PC-3 (cell line): Measurements from ENCODE around the gene AUH.

Experiments used
- EZH2 ChIP-seq: fragments of 300-600 bp; sonication (generic); IDR thresholded peaks from one replicate; pipeline ENCODE4 v1.6.1; 2017; ENCODE audit warnings: antibody characterized with exemption, mild to moderate bottlenecking, low read length; ENCODE audit not compliant: unreplicated experiment
- EZH2phosphoT487 ChIP-seq: fragments of 300-600 bp; sonication (generic); IDR thresholded peaks from 2 replicates; pipeline ENCODE4 v1.6.1; 2018; ENCODE audit warnings: mild to moderate bottlenecking, antibody characterized with exemption, low read length, borderline replicate concordance
- TF ChIP-seq, protein P1 (sequence below): fragments of 300-600 bp; sonication (generic); conservative IDR thresholded peaks from 2 replicates; pipeline ENCODE4 v1.5.1; 2017; ENCODE audit warnings: antibody characterized with exemption, low read depth, mild to moderate bottlenecking, low read length

DNA sequence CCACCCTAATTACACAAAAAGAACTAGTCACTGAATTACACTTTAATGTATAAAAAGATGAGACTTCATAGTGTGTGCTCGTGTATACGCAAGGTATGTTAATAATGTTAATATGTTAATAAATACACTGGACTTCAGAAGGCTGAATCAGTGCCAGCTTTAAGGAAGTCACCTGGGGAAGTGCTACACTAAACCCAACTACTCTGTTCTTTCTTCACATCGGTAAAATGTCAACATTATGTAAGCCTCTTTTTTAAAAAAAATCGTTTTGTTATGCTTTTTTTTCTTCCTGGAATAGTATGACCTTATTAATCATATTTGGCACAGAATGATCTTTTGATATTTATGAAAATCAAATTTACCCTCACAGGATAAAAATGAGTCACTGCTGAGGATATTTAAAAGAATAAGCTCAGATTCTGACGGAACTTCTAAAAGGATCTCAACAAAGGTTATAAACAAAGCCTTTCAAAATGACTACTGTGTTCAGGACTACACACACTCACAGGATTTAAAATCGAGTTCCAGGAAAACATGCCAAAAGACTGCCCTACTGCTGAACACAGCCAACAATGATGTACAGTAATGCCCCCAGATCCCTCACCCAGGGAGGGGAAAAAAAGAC, 75.9 kb downstream of the AUH start:
- TF ChIP-seq, protein P1, sequence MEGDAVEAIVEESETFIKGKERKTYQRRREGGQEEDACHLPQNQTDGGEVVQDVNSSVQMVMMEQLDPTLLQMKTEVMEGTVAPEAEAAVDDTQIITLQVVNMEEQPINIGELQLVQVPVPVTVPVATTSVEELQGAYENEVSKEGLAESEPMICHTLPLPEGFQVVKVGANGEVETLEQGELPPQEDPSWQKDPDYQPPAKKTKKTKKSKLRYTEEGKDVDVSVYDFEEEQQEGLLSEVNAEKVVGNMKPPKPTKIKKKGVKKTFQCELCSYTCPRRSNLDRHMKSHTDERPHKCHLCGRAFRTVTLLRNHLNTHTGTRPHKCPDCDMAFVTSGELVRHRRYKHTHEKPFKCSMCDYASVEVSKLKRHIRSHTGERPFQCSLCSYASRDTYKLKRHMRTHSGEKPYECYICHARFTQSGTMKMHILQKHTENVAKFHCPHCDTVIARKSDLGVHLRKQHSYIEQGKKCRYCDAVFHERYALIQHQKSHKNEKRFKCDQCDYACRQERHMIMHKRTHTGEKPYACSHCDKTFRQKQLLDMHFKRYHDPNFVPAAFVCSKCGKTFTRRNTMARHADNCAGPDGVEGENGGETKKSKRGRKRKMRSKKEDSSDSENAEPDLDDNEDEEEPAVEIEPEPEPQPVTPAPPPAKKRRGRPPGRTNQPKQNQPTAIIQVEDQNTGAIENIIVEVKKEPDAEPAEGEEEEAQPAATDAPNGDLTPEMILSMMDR: no peak
- TF ChIP-seq EZH2: no peak
- TF ChIP-seq EZH2phosphoT487: no peak
